Ovary (tissue), 3 donors: ENCODE data around the gene RXYLT1.
"Not testable (repeated sequence)": the region's sequence is repeated elsewhere in the genome, so short reads cannot be mapped to it uniquely, and the experiment has no call there.

ENCODE experiments used
- CTCF ChIP-seq, 3 donors: fragments of 450-650 bp in 2 of 3; fragments of 200-600 bp in 1 of 3; IDR thresholded peaks; one replicate each; pipeline versions ENCODE4 v1.5.1 to v1.8.0; 2016 to 2022; ENCODE audit warnings: antibody characterized with exemption in 3 of 3, mild to moderate bottlenecking in 1 of 3
- EP300 ChIP-seq: sonication (generic); formaldehyde crosslinking; IDR thresholded peaks from one replicate; pipeline ENCODE4 v1.6.1; 2017; ENCODE audit warnings: antibody characterized with exemption
- POLR2A ChIP-seq: fragments of 450-650 bp; IDR thresholded peaks from one replicate; pipeline ENCODE4 v1.6.1; 2017; ENCODE audit warnings: antibody characterized with exemption, mild to moderate bottlenecking, moderate library complexity
- donor health status: DM: no; HTN: no; CAD: no.

- TF ChIP-seq CTCF (IDR thresholded peaks at IDR 0.05); POLR2A; EP300: not testable (repeated sequence)
Measured at GRCh38 chr12:63746470-63746869, 33.2 kb upstream of the RXYLT1 start.
